Activated T-helper 1 cell treated with anti-CD3 and anti-CD28 coated beads, Interleukin-12 subunit alpha, Interleukin-12 subunit beta, Interleukin-2, Interleukin-4 antibody, amounts not matched to agents 30 ng/mL and 10 ng/mL and 1 ng/mL, durations not matched to agents 14 hours and 24 hours and 36 hours (primary cell): Measurements from ENCODE around the gene NTMT1. TPM values are rescaled to one million over a fixed set of nuclear protein-coding genes. Genes with fewer than 3 reads are reported as not detected.
"Not testable (repeated sequence)": the region's sequence is repeated elsewhere in the genome, so short reads cannot be mapped to it uniquely, and the experiment has no call there.

Experiments used
- DNase-seq: peaks from one replicate; pipeline ENCODE4 v3.0.0; 2021; ENCODE audit warnings: low spot score
- H3K27ac Mint-ChIP-seq: one replicate; pipeline ENCODE4 v1.8.0; 2021; ENCODE audit warnings: mild to moderate bottlenecking, mixed read lengths
- H3K27me3 Mint-ChIP-seq: one replicate; pipeline ENCODE4 v1.8.0; 2022; ENCODE audit warnings: mild to moderate bottlenecking, moderate library complexity, mixed read lengths; ENCODE audit not compliant: insufficient read depth
- H3K36me3 Mint-ChIP-seq: one replicate; pipeline ENCODE4 v1.8.0; 2021; ENCODE audit warnings: low read depth, mixed read lengths
- H3K4me1 Mint-ChIP-seq: one replicate; pipeline ENCODE4 v1.8.0; 2021; ENCODE audit warnings: low read depth, mixed read lengths
- H3K4me3 Mint-ChIP-seq: one replicate; pipeline ENCODE4 v1.8.0; 2021; ENCODE audit warnings: mild to moderate bottlenecking, moderate library complexity, mixed read lengths
- H3K9me3 Mint-ChIP-seq: one replicate; pipeline ENCODE4 v1.8.0; 2021; ENCODE audit warnings: mixed read lengths
- intact Hi-C: fragments of 100-400 bp; cut with micrococcal nuclease; formaldehyde crosslinking; loops from one replicate; pipeline ENCODE4 v1.15.1; 2024
- total RNA-seq: library from RNA; stranded (reverse); gene quantifications from 2 replicates; pipeline ENCODE4 v1.2.3, GENCODE V29; 2022

NTMT1 gene
- total RNA-seq, 1 donor from 2014 or later = 67.1 TPM

- H3K27me3 Mint-ChIP-seq = peaks cover 2% of the 10 kb centered on the region
- peak overlapping the region; percentile 37 for H3K27ac Mint-ChIP-seq
- no peak overlapping the region for H3K4me3 Mint-ChIP-seq
- intact Hi-C loops = loop anchor here (2.0 kb wide), 1 partner anchor 23 kb away; no protein-coding TSS in a partner anchor
- no peak for DNase-seq
- peaks cover 57% of the 10 kb centered on the region for H3K4me1 Mint-ChIP-seq
- no peaks in the 10 kb centered on the region for H3K9me3 Mint-ChIP-seq
- H3K36me3 Mint-ChIP-seq = peaks cover 18% of the 10 kb centered on the region
Measured at GRCh38 chr9:129587487-129588262, 38.3 kb upstream of the NTMT1 start.

GRCh38 chr9:129590466-129590865 is 35.5 kb upstream of the NTMT1 start:
- Mint-ChIP-seq H3K27ac (no peak overlapping the region), H3K4me3 (no peak overlapping the region)
- DNase-seq = no peak

GRCh38 chr9:129591916-129592315 is 34.0 kb upstream of the NTMT1 start:
- Mint-ChIP-seq H3K27me3 (peaks cover 2% of the 10 kb centered on the region), H3K4me1 (peaks cover 37% of the 10 kb centered on the region), H3K36me3 (peaks cover 7% of the 10 kb centered on the region), H3K27ac (no peak overlapping the region), H3K4me3 (no peak overlapping the region), H3K9me3 (no peaks in the 10 kb centered on the region)
- intact Hi-C loops = no loop called here
- no peak for DNase-seq

More at GRCh38 chr9:129590466-129590865, 35.5 kb upstream of the NTMT1 start:
- Mint-ChIP-seq H3K4me1 (peaks cover 42% of the 10 kb centered on the region), H3K9me3 (no peaks in the 10 kb centered on the region), H3K27me3 (peaks cover 2% of the 10 kb centered on the region), H3K36me3 (peaks cover 11% of the 10 kb centered on the region)
- intact Hi-C loops = no loop called here

- H3K36me3 Mint-ChIP-seq, H3K4me3 Mint-ChIP-seq, H3K27ac Mint-ChIP-seq, H3K9me3 Mint-ChIP-seq, intact Hi-C loops, H3K27me3 Mint-ChIP-seq, DNase-seq: not testable (repeated sequence)
- H3K4me1 Mint-ChIP-seq = peaks cover 30% of the 10 kb centered on the region
Measured at GRCh38 chr9:129592790-129593189, 33.2 kb upstream of the NTMT1 start.

GRCh38 chr9:129594632-129595031 is 31.3 kb upstream of the NTMT1 start:
- peaks cover 10% of the 10 kb centered on the region for H3K36me3 Mint-ChIP-seq
- H3K27ac Mint-ChIP-seq = no peak overlapping the region
- H3K4me1 Mint-ChIP-seq = peaks cover 30% of the 10 kb centered on the region
- H3K27me3 Mint-ChIP-seq = no peaks in the 10 kb centered on the region
- intact Hi-C loops = no loop called here
- no peak for DNase-seq
- no peak overlapping the region for H3K4me3 Mint-ChIP-seq
- no peaks in the 10 kb centered on the region for H3K9me3 Mint-ChIP-seq

GRCh38 chr9:129595311-129595741 is 30.6 kb upstream of the NTMT1 start:
- no peak overlapping the region for H3K27ac Mint-ChIP-seq

GRCh38 chr9:129595903-129596540 is 29.9 kb upstream of the NTMT1 start:
- H3K4me3 Mint-ChIP-seq = no peak overlapping the region
- H3K4me1 Mint-ChIP-seq = peaks cover 30% of the 10 kb centered on the region
- intact Hi-C loops = loop anchor here (2.0 kb wide), 1 partner anchor 15 kb away; no protein-coding TSS in a partner anchor
- peaks cover 7% of the 10 kb centered on the region for H3K36me3 Mint-ChIP-seq
- H3K27me3 Mint-ChIP-seq = no peaks in the 10 kb centered on the region
- no peaks in the 10 kb centered on the region for H3K9me3 Mint-ChIP-seq
- no peak for DNase-seq
- H3K27ac Mint-ChIP-seq = peak overlapping the region; percentile 65

More at GRCh38 chr9:129595311-129595741, 30.6 kb upstream of the NTMT1 start:
- no peak overlapping the region for H3K4me3 Mint-ChIP-seq
- no peaks in the 10 kb centered on the region for H3K27me3 Mint-ChIP-seq
- no peaks in the 10 kb centered on the region for H3K9me3 Mint-ChIP-seq
- peaks cover 7% of the 10 kb centered on the region for H3K36me3 Mint-ChIP-seq
- H3K4me1 Mint-ChIP-seq = peaks cover 30% of the 10 kb centered on the region
- intact Hi-C loops = no loop called here
- no peak for DNase-seq

GRCh38 chr9:129596541-129597331 is 29.2 kb upstream of the NTMT1 start:
- intact Hi-C loops = loop anchor here (1.0 to 2.0 kb wide), 3 partner anchors 9 to 16 kb away; no protein-coding TSS in a partner anchor
- Mint-ChIP-seq H3K4me3 (peak overlapping the region; percentile 35), H3K4me1 (peaks cover 30% of the 10 kb centered on the region), H3K27me3 (no peaks in the 10 kb centered on the region), H3K36me3 (peaks cover 7% of the 10 kb centered on the region), H3K27ac (peak overlapping the region; percentile 65), H3K9me3 (no peaks in the 10 kb centered on the region)
- no peak for DNase-seq

GRCh38 chr9:129597355-129598088 is 28.4 kb upstream of the NTMT1 start:
- Mint-ChIP-seq H3K27me3 (no peaks in the 10 kb centered on the region), H3K27ac (peak overlapping the region; percentile 75)

GRCh38 chr9:129598089-129598596 is 27.8 kb upstream of the NTMT1 start:
- Mint-ChIP-seq H3K9me3 (no peaks in the 10 kb centered on the region), H3K4me1 (peaks cover 39% of the 10 kb centered on the region), H3K36me3 (peaks cover 5% of the 10 kb centered on the region), H3K27me3 (no peaks in the 10 kb centered on the region), H3K27ac (peak overlapping the region; percentile 75), H3K4me3 (peak overlapping the region; percentile 55)
- intact Hi-C loops = no loop called here
- DNase-seq = no peak

More at GRCh38 chr9:129597355-129598088, 28.4 kb upstream of the NTMT1 start:
- Mint-ChIP-seq H3K4me3 (peak overlapping the region; percentile 55), H3K4me1 (peaks cover 34% of the 10 kb centered on the region), H3K9me3 (no peaks in the 10 kb centered on the region), H3K36me3 (peaks cover 5% of the 10 kb centered on the region)
- DNase-seq = peak; percentile 46
- intact Hi-C loops = loop anchor here (1.0 to 2.0 kb wide), 3 partner anchors 8 to 17 kb away; no protein-coding TSS in a partner anchor

- intact Hi-C loops = no loop called here
- Mint-ChIP-seq H3K4me3 (no peak overlapping the region), H3K4me1 (peaks cover 33% of the 10 kb centered on the region), H3K9me3 (no peaks in the 10 kb centered on the region), H3K36me3 (peaks cover 5% of the 10 kb centered on the region), H3K27me3 (no peaks in the 10 kb centered on the region), H3K27ac (no peak overlapping the region)
- DNase-seq = no peak
Measured at GRCh38 chr9:129601082-129601674, 24.8 kb upstream of the NTMT1 start.
